Activated effector memory CD4-positive, alpha-beta T cell treated with Interleukin-2 at 50 U/mL for 16 hours (primary cell): ENCODE measurements around the gene ISG15.
A peak's percentile ranks its signal among the peaks of the same experiment; 100 is the strongest.
"Not testable (repeated sequence)": the region's sequence is repeated elsewhere in the genome, so short reads cannot be mapped to it uniquely, and the experiment has no call there.

ENCODE experiments used
- DNase-seq: peaks from one replicate; pipeline ENCODE4 v3.0.0-alpha.2; 2020

Gene ISG15

DNA sequence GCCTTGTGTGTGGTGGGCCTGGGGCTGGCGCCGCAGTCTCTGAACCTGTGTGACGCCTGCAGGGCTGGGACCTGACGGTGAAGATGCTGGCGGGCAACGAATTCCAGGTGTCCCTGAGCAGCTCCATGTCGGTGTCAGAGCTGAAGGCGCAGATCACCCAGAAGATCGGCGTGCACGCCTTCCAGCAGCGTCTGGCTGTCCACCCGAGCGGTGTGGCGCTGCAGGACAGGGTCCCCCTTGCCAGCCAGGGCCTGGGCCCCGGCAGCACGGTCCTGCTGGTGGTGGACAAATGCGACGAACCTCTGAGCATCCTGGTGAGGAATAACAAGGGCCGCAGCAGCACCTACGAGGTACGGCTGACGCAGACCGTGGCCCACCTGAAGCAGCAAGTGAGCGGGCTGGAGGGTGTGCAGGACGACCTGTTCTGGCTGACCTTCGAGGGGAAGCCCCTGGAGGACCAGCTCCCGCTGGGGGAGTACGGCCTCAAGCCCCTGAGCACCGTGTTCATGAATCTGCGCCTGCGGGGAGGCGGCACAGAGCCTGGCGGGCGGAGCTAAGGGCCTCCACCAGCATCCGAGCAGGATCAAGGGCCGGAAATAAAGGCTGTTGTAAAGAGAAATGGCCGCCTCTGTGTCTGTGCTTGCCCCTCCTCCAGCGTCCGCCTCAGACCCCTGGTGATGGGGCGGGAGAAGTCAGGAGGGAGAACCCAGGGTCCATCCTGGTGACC, 788 bp downstream of the ISG15 start:
- peak; percentile 33 for DNase-seq

DNA sequence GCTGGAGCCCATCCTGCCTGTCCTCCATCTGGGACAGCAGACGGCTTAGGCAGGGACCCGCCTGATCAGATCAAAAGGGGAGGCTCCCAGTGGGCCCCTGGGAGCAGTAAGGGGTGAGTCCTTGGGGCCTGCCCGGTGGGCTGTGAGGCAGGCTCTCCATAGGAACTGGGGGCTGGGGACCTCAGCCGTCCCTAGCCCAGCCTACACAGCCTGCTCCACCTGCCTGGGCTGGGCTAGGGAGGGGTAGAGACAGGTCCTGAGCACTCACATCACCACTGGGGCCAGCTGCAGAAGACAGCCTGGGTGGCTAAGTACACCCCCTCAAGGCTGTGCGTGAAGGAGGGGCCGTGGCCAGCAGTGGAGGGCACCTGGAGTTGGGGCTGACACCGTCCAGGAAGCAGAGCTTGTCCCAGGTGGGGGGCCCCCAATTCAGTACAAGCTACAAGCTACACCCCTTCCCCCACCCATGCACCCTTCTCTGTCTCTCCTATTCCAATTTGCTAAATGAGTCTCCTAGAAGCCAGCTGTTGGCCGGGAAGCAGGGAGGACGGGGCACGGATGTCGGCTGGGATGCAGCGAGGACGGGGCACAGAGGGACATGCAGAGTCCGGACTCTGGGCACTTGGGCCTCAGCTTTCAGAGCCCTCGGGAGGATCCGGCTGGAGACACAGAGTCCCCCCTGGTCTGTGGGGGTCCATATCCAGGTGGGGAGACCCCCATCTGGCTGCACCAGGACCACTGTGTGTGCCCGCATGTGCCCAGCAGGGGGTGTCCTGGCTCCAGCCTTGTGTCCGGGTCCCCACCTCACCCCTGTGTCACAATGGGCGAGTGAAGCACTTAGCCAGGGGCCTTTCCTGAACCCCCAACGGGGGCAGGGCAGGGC, 1.7 kb downstream of the ISG15 start:
- no peak for DNase-seq

DNA sequence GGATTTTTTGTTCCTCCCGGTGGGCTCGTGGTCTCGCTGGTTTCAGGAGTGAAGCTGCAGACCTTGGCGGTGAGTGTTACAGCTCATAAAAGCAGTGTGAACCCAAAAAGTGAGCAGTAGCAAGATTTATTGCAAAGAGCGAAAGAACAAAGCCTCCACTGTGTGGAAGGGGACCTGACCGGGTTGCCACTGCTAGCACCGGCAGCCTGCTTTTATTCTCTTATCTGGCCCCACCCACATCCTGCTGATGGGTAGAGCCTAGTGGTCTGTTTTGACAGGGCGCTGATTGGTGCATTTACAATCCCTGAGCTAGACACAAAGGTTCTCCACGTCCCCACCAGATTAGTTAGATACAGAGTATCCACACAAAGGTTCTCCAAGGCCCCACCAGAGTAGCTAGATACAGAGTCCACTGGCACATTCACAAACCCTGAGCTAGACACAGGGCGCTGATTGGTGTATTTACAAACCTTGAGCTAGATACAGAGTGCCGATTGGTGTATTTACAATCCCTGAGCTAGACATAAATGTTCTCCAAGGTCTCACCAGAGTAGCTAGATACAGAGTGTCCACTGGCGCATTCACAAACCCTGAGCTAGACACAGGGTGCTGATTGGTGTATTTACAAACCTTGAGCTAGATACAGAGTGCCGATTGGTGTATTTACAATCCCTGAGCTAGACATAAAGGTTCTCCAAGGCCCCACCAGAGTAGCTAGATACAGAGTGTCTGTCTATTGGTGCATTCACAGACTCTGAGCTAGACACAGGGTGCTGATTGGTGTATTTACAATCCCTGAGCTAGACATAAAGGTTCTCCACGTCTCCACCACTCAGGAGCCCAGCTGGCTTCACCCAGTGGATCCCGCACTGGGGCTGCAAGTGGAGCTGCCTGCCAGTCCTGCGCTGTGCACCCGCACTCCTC, 4.4 kb downstream of the ISG15 start:
- DNase-seq = not testable (repeated sequence)

DNA sequence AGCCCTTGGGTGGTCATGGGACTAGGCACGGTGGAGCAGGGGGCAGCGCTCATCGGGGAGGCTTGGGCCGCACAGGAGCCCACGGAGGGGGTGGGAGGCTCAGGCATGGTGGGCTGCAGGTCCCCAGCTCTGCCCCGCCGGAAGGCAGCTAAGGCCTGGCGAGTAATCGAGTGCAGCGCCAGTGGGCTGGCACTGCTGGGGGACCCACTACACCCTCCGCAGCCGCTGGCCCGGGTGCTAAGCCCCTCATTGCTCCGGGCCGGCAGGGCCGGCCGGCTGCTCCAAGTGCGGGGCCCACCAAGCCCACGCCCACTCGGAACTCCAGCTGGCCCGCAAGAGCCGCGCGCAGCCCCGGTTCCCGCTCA, 5.0 kb downstream of the ISG15 start:
- DNase-seq = not testable (repeated sequence)

DNA sequence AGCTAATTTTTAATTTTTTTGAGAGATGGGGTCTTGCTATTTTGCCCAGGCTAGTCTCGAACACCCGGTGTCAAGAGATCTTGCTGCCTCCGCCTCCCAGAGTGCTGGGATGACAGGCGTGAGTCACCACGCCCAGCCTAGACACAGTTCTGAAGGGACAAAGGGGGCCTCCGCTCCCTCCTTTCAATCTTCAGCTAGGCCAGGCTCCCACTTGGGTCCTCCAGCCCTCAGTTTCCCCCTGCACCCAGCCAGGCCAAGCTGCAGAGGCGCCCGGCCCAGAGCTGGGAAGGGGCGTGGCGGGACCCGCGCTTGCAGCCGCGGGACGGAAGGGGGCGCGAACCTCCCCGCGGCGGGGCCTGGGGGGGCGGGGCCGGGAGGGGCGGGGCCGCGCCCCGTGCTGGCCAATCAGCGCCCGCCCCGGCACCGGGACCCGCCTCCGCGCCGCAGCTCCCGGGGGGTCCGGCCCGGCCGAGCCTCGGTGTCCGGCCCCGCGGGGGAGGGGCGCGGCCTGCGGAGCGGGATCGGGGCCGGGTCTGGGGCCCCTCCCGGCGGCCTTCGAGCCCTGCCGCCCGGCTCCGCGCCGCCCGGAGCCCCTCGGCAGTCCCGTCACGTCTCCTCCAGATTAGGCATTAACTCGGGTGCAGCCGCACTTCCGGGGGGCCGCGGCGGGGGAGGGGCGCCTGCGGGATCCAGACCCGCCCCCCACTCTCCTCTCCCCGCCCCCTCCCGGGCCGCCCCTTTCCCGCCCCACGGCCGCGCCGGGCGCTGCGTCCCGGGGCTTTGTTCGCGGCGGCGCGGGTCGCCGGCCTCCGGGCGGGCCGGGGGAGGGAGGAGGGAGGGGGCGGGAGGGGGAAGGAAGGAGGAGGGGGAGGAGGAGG, 6.1 kb downstream of the ISG15 start:
- DNase-seq = peak; percentile 70

DNA sequence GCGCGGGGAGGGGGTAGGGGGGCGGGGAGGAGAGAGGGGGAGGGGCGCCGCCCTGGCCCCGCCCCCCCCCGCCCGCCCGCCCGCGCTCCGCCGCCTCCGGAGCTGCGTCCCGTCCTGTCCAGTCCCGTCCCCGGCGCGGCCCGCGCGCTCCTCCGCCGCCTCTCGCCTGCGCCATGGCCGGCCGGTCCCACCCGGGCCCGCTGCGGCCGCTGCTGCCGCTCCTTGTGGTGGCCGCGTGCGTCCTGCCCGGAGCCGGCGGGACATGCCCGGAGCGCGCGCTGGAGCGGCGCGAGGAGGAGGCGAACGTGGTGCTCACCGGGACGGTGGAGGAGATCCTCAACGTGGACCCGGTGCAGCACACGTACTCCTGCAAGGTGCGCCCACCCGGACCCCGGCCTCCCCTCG, 6.7 kb downstream of the ISG15 start, which contains the start of gene AGRN:
AGRN (plus strand) TSS at position 121 of the 405 bp plus-strand sequence; CDS start at position 174, 53 bp downstream.
- DNase-seq = peak; percentile 12

DNA sequence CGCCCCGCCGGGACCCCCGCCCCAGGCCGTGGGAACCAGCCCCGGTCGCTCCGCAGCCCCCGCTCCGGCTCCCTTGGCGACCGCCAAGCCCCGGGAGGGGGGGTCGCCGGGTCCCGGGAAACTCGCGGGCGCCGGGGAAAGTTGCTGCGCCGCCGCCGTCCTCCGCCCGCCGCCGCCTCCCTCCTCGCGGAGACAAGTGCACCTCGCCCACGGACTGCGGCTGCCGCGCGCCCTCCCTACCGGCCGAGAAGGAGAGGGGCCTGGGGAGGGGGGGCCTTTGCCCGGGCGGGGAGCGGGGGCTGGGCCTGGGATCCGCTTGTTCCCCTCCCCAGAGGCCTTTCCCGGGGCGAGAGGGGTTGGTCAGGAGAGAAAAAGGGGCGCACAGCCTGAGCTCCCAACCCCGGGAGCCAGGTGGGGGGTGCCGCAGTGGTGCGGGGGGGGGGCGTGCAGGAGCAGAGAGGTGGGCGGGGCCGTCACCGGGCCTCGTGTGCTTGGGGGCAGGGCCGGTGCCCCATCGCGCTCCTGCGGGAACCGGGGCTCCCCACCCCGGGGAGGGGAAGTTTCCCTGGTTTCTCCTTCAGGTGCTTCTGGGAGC, 7.2 kb downstream of the ISG15 start:
- DNase-seq = no peak

DNA sequence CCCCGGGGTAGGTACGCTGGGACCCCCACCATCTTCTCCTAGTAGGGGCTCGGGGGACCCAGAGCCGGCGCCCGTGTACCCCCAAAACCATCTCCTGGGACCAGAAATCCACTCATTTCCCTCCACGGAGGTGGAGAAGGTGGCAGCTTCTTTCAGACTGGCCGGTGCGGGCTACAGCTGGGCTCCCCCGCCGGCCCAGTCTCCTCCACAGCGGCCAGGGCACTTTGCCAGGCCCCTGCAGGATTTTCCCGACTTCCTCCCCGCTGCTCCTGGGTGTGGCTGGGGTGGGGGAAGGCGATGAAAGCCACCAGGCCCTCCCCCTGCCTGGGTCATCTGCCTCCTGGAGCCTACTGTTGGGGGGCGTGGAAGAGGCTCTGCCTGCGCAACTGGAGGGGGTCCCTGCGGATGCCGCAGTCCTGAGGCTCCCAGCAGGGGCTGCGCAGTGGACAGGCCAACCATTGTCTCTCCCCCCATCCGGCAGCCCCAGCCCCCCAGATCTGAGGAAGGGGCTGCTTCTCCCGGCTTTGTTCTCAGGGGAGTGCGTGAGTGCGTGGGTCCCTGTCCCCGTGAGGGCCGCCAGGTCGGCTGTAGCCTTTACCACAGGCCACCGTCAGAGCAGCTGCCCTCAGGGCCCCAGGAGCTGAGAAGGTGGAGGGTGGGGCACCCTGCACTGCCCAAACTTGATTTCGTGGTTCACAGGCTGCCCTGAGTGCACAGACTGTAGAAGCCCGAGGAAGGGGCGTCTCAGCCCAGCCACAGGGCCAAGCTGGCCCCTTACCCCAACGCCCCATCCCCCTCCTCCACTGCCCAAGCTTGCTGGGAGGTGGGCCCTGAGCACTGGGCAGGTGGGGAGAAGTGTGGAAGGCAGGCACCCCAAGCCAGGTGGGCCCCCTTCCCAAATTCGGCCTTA, 8.0 kb downstream of the ISG15 start:
- no peak for DNase-seq

DNA sequence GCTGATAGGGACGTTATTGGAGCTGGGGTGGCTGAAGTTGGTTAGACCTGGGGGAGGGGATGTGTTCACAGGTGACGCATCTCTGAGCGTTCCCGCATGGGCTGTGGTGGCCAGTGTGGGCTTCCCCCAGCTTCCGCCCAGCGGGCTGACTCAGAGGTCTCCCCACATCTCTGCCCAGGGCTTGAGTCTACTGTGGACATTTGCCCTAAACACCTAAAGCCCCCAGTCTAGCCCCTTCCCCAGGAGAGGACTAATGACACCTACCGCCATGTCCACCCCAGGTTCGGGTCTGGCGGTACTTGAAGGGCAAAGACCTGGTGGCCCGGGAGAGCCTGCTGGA, 8.6 kb downstream of the ISG15 start:
- no peak for DNase-seq

DNA sequence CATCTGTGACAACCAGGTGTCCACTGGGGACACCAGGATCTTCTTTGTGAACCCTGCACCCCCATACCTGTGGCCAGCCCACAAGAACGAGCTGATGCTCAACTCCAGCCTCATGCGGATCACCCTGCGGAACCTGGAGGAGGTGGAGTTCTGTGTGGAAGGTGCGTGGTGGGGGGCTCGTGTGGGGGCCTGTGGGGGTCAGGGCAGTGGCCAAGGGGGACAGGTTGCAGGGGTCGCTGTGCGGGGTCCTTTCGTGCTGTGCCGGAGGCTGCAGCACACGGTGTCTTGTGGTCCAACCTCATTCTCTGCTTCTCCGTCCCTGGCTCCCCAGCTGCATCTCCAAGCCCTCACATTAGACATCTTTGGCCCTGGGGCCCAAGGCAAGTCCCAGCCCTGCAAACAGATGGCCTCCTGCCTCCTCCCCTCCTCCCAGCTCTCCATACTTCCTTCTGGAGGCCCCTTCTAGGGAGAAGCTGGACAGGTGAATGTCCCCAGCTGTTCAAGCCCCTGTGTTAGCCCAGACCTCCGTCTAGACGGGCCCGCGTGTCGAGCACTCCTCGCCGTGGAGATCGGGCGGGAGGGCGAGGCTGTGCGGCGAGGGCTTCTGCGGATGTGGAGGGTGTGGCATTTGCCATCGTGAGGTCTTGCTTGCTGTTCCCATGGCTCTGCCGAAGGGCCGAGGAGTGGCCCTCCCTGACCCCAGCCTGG, 9.2 kb downstream of the ISG15 start:
- DNase-seq = no peak

DNA sequence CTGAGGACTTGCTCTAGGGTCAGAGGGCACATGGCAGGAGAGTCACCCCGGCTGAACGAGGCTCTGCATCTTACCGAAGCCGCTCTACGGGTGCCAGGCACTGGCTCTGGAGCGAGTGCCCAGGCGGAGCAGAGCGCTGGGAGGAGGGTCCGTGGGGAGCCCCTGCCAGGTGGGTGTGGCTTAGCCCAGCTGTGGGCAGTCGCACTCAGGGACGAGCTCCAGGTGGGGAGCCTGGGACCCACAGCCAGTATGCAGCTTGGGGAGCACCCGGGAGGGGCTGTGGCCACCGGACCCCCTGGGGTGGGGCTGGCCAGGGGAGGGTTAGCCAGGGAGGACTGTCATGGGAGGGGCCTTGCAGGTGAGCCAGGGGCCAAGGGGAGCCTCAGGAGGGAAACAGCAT, 10.4 kb downstream of the ISG15 start:
- DNase-seq = no peak

DNA sequence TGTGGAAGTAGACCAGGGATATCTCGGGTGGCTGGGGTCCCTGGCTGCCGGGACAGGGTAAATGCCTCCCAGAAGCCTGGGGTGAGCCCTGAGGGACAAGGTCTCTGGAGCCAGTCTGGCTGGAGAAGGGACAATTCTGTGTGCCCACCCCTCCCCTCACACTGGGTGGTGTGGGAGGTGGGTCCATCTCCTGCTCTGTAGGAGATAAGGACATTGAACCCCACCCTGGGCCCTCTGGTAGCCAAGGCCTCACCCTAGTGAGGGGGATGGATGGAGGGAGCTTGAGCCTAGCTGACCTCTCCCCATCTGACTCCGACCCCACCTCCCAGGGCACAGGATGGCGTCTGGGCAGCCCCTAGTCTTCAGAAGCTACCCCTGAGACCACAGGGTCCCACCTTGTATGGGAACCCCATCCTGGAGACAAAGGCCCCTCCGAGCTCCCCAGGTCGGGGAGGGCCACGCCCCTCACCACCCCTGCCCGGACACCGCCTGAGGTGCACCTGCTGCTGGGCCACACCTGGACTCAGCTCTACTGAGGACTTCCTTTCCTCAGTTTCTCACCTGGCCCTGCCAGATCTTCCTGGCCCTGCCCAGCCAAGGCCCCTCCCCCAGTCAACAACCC, 11.0 kb downstream of the ISG15 start:
- no peak for DNase-seq

DNA sequence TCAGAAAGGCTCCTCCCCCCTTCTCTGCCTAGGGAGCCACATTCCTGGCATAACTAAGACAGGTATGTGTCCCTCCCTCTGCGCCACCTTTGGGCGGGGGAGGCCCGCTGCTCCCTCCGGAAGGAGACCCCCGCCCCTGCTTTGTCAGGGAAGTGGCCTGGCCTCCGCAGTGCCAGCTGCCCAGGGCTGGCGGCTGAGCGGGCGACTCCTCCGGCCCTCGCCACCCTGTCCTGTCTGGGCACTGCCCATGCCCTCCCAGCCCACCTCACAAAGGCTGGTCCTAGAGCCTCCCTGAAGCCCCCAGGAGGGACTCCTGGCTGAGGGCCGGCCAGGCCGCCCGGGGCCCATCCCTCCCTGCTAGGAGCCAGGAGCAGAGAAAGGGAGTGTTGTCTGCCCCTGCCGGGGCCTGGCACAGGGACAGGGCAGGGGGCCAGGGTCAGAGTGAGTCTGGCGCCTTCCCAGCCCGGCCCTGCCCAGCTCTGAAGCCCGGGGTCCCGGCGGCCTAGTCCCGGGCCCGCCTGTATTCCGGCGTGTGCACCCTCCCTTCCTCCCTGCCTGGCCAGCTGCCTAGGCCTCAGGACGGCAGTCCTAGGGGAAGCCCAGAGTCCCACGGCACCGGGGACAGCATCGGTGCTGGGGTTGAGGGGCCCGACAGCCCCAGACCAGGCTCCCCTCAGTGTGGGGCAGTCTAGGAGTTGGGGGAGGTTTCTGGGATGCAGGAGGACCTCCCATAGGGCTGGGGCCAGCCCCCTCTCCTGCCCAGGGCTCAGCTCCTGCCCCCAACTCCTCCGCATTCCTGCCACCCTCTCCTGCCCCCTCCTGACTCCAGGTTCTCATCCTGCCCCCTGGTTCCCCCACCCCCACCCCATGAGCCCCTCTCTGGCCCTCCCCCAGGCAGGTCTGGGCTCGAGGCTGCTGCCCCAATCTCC, 11.7 kb downstream of the ISG15 start:
- DNase-seq = no peak

DNA sequence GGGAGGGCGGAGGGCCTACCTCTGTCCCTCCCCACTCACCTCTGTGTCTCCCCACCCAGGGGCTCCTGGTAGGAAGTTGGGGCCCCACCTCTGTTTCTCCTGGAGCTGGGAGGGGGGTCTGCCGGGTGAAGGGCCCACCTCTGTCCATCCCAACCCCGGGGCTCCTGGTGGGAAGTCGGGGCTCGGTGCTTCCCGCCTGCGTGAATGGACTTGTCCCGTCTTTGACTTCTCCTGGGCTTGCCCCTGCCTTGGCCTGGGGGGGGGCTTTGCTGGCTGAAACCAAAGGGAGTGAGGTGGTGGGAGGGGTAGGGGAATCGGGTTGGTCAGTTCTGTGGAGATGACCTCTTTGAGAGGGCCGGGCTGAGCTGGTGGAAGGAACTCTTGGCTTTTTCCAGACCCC, 12.4 kb downstream of the ISG15 start:
- no peak for DNase-seq

DNA sequence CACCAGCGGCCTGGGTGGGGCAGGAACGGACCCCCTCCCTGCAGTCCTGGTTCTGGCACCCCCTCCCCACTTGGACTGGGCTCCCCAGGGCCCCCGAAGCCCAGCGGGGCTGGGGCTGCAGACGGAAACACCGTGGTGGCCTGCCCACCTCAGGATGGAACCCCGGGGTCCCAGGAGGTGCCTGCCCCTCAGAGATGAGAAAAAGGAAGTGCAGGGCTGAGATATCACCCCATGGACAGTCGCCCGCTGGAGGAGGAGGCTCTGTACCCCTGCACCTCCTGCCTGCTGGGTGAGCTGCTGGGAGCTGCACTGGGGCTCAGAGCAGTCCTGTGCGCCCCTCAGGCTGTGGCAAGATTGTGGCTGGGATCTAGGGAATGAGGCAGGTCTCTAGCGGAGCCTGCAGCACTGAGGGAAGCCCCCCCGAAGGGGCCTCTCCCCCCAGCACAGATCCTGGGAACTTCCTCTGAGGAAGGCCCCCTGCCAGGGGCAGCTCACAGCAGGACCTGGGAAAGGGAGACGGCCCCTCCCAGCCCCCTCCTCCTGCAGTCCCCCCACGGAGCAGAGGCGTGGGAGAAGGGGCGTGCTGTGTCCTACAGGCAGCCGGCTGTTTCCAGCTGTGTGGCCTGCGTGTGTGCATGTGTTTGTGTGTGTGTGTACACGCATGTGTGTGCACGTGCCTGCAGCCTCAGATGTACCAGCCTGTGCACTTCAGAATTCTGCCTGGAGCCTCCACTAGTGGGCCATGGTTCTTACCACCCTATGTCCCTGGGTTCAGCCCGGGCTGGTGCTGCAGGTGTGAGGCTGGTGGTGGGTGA, 13.5 kb downstream of the ISG15 start:
- no peak for DNase-seq

DNA sequence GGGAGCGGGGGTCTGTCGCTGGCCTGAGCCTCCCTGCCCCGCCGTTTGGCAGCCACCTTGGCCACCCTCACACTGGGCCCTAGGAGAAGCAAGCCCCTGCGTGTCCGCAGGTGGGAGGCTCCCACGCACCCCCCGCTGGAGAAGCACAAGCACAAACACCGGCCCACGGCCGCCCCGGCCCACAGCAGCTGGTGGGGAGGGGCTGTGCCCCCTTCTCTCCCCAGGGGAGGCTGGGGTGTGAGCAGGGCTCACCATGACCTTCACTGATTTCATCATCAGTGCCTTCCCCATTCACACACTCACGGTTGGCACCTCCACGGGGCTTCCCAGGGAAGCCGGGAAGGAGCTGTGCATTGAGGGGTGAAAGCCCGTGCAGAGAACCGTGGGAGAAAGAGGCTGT, 14.5 kb downstream of the ISG15 start:
- DNase-seq = no peak
